Measurements from ENCODE around the gene MEGF8. TPM values are rescaled to one million over a fixed set of nuclear protein-coding genes. Genes with fewer than 3 reads are reported as not detected.

Gene MEGF8
- total and polyA plus RNA-seq, 10 of the 15 experiments (the other 5 are each of a cell fraction or from before 2014, with no cell fraction given): 0.43 to 12.8 (median 2.7) TPM

- TF ChIP-seq PKNOX1 (IDR thresholded peaks at IDR 0.05) (no peak), ZNF384 (IDR thresholded peaks at IDR 0.05; ENCODE audit: borderline replicate concordance, low read depth, low read length) (no peak), CBX5 (IDR thresholded peaks at IDR 0.05; ENCODE audit: low read depth) (no peak), CHD4 (IDR thresholded peaks at IDR 0.05) (no peak), ESRRA (IDR thresholded peaks at IDR 0.05; ENCODE audit: low read length) (no peak), RBBP5 (conservative IDR thresholded peaks at IDR 0.05) (no peak), GATAD2B (conservative IDR thresholded peaks at IDR 0.05; ENCODE audit: low read depth) (peak; percentile 52; the same call in 1 of the 2 replicates), CREM (IDR thresholded peaks at IDR 0.05; ENCODE audit: low read depth) (no peak), RUNX3 (IDR thresholded peaks at IDR 0.05; ENCODE audit: low read length) (no peak), KDM1A (IDR thresholded peaks at IDR 0.05; ENCODE audit: borderline replicate concordance) (no peak), IKZF1 (conservative IDR thresholded peaks at IDR 0.05) (peak; percentile 83), E2F4 (IDR thresholded peaks at IDR 0.05; ENCODE audit: low read depth, low read length) (no peak), MEF2B (IDR thresholded peaks at IDR 0.05; ENCODE audit: partially characterized antibody, poor library complexity, severe bottlenecking) (peak; percentile 28), CTCF (IDR thresholded peaks at IDR 0.05 in 2 of 3, conservative IDR thresholded peaks at IDR 0.05 in 1 of 3; ENCODE audit: control insufficient read depth in 2 of 3, extremely low read depth in 1 of 3, insufficient read depth in 1 of 3, low read depth in 3 of 3, low read length in 3 of 3) (peak; percentile 28 to 65 (median 51); a peak in 5 of 6 replicates), PBX3 (IDR thresholded peaks at IDR 0.05; ENCODE audit: insufficient replicate concordance, low read depth, low read length) (no peak)
These were observed 61.7 kb downstream of the MEGF8 start (continued) for GRCh38 chr19:42386974-42387707.

Measured in GM12878 (cell line).